GM23338 (cell line): ENCODE data around the gene SPAG16. TPM values are rescaled to one million over a fixed set of nuclear protein-coding genes. Genes with fewer than 3 reads are reported as not detected.

Experiments
- ATAC-seq: fragments of 200-7000 bp; cut with Tn5 transposase; 3 replicates; pipeline ENCODE4 v1.9.1; 2020
- DNase-seq: peaks from one replicate; pipeline ENCODE4 v3.0.0-alpha.2; 2015; ENCODE audit warnings: low spot score
- H2AFZ ChIP-seq: fragments of 200-600 bp; sonication (generic); 2 replicates; pipeline ENCODE4 v1.8.0; 2016; ENCODE audit warnings: antibody characterized with exemption, mild to moderate bottlenecking, moderate library complexity
- H3F3A ChIP-seq: fragments of 200-600 bp; sonication (generic); replicated peaks from 2 replicates; pipeline ENCODE4 v1.8.0; 2017; ENCODE audit warnings: antibody characterized with exemption, mixed run types, low read depth
- H3K27ac ChIP-seq: fragments of 200-600 bp; sonication (generic); 2 replicates; pipeline ENCODE4 v1.6.1; 2016; ENCODE audit warnings: low read depth
- H3K27me3 ChIP-seq: fragments of 200-600 bp; sonication (generic); 2 replicates; pipeline ENCODE4 v1.8.0; 2016; ENCODE audit warnings: mild to moderate bottlenecking, mixed run types, moderate library complexity; ENCODE audit not compliant: insufficient read depth
- H3K36me3 ChIP-seq: fragments of 200-600 bp; sonication (generic); 2 replicates; pipeline ENCODE4 v1.8.0; 2016; ENCODE audit warnings: mild to moderate bottlenecking; ENCODE audit not compliant: insufficient read depth
- H3K4me1 ChIP-seq: fragments of 200-600 bp; sonication (generic); 2 replicates; pipeline ENCODE4 v1.8.0; 2016; ENCODE audit warnings: mild to moderate bottlenecking, moderate library complexity; ENCODE audit not compliant: insufficient read depth
- H3K4me2 ChIP-seq: fragments of 200-600 bp; sonication (generic); 2 replicates; pipeline ENCODE4 v1.7.1; 2017; ENCODE audit warnings: mixed run types
- H3K4me3 ChIP-seq: fragments of 200-600 bp; sonication (generic); 2 replicates; pipeline ENCODE4 v1.6.1; 2016; ENCODE audit warnings: mixed run types
- H3K79me2 ChIP-seq: fragments of 200-600 bp; sonication (generic); replicated peaks from 2 replicates; pipeline ENCODE4 v1.8.0; 2017; ENCODE audit warnings: mild to moderate bottlenecking; ENCODE audit not compliant: insufficient read depth
- H3K9me2 ChIP-seq: fragments of 200-600 bp; sonication (generic); 2 replicates; pipeline ENCODE4 v1.8.0; 2017; ENCODE audit not compliant: insufficient read depth
- H4K20me1 ChIP-seq: fragments of 200-600 bp; sonication (generic); replicated peaks from 2 replicates; pipeline ENCODE4 v1.8.0; 2017; ENCODE audit warnings: mild to moderate bottlenecking; ENCODE audit not compliant: insufficient read depth
- H3K27ac Mint-ChIP-seq: 2 replicates; pipeline ENCODE4 v1.8.0; 2020; ENCODE audit warnings: inconsistent platforms, mild to moderate bottlenecking, moderate library complexity, mixed read lengths
- H3K27me3 Mint-ChIP-seq: 3 replicates; pipeline ENCODE4 v1.8.0; 2022; ENCODE audit warnings: low read depth, mild to moderate bottlenecking, moderate library complexity, mixed read lengths, inconsistent platforms; ENCODE audit not compliant: insufficient read depth, poor library complexity
- H3K36me3 Mint-ChIP-seq: 3 replicates; pipeline ENCODE4 v1.8.0; 2021; ENCODE audit warnings: low read depth, mild to moderate bottlenecking, inconsistent platforms, moderate library complexity, mixed read lengths
- H3K4me1 Mint-ChIP-seq: 3 replicates; pipeline ENCODE4 v1.8.0; 2020; ENCODE audit warnings: mild to moderate bottlenecking, inconsistent platforms, mixed read lengths
- H3K4me3 Mint-ChIP-seq: 3 replicates; pipeline ENCODE4 v1.8.0; 2021; ENCODE audit warnings: moderate library complexity, mild to moderate bottlenecking, inconsistent platforms, mixed read lengths
- H3K9me3 Mint-ChIP-seq: 3 replicates; pipeline ENCODE4 v1.8.0; 2020; ENCODE audit warnings: moderate library complexity, mild to moderate bottlenecking, inconsistent platforms, mixed read lengths
- CREB1 ChIP-seq: fragments of 250-450 bp; sonication (Bioruptor Pico); IDR thresholded peaks from 2 replicates; pipeline ENCODE4 v1.5.0; 2020; ENCODE audit warnings: low read depth, mild to moderate bottlenecking, moderate library complexity
- EZH2 ChIP-seq: fragments of 200-600 bp; sonication (generic); IDR thresholded peaks from one replicate; pipeline ENCODE4 v1.8.0; 2017; ENCODE audit warnings: antibody characterized with exemption, mild to moderate bottlenecking, low read depth; ENCODE audit not compliant: unreplicated experiment
- EZH2phosphoT487 ChIP-seq: fragments of 200-600 bp; sonication (generic); IDR thresholded peaks from one replicate; pipeline ENCODE4 v1.8.1; 2018; ENCODE audit warnings: antibody characterized with exemption; ENCODE audit not compliant: unreplicated experiment
- JUNB ChIP-seq: IDR thresholded peaks from one replicate; pipeline ENCODE4 v1.6.1; 2016; ENCODE audit warnings: antibody characterized with exemption; ENCODE audit not compliant: unreplicated experiment
- NANOG ChIP-seq: IDR thresholded peaks from 2 replicates; pipeline ENCODE4 v1.6.1; 2016; ENCODE audit warnings: antibody characterized with exemption, borderline replicate concordance
- POLR2AphosphoS5 ChIP-seq: IDR thresholded peaks from 2 replicates; pipeline ENCODE4 v1.6.1; 2016; ENCODE audit warnings: antibody characterized with exemption, low read depth
- STAT1 ChIP-seq: IDR thresholded peaks from one replicate; pipeline ENCODE4 v1.6.1; 2016; ENCODE audit warnings: antibody characterized with exemption; ENCODE audit not compliant: unreplicated experiment
- ZNF114 ChIP-seq: fragments of 250-450 bp; sonication (Bioruptor Pico); IDR thresholded peaks from 2 replicates; pipeline ENCODE4 v1.5.0; 2020; ENCODE audit warnings: mild to moderate bottlenecking, moderate library complexity
- ZNF331 ChIP-seq: fragments of 250-450 bp; sonication (Bioruptor Pico); IDR thresholded peaks from 2 replicates; pipeline ENCODE4 v1.5.0; 2020; ENCODE audit warnings: low read depth, mild to moderate bottlenecking, moderate library complexity
- polyA plus RNA-seq: library from polyadenylated mRNA; unstranded; fragments of >200 nt; fragmentation: Nextera tagmentation; extraction: Ambion mirVana; gene quantifications from 2 replicates; pipeline ENCODE4 v1.2.1, GENCODE V29; 2016
- total RNA-seq: library from RNA; depleted of rRNA; stranded (reverse); fragments of >200 nt; shearing (Covaris generic); gene quantifications from 2 replicates; pipeline ENCODE4 v1.2.3, GENCODE V29; 2014
- TF ChIP-seq, protein P1 (sequence below): IDR thresholded peaks from 2 replicates; pipeline ENCODE4 v1.6.1; 2016; ENCODE audit warnings: antibody characterized with exemption
- TF ChIP-seq, protein P2 (sequence below): fragments of 250-450 bp; sonication (Bioruptor Pico); IDR thresholded peaks from 2 replicates; pipeline ENCODE4 v1.5.0; 2020; ENCODE audit warnings: mild to moderate bottlenecking, moderate library complexity
- TF ChIP-seq, protein P3 (sequence below): IDR thresholded peaks from one replicate; pipeline ENCODE4 v1.6.1; 2018; ENCODE audit warnings: antibody characterized with exemption; ENCODE audit not compliant: unreplicated experiment
- TF ChIP-seq, protein P4 (sequence below), 2 experiments: fragments of 200-600 bp in 1 of 2; sonication (generic) in 1 of 2; conservative IDR thresholded peaks; 2 replicates each; pipeline versions ENCODE4 v1.5.1 to v1.6.1; 2016 to 2017; ENCODE audit warnings: antibody characterized with exemption in 2 of 2, low read depth in 2 of 2, mild to moderate bottlenecking in 2 of 2, moderate library complexity in 1 of 2

SPAG16 gene
- total and polyA plus RNA-seq, 2 experiments from 2014 or later, result 19.7 to 47.8 TPM

DNA sequence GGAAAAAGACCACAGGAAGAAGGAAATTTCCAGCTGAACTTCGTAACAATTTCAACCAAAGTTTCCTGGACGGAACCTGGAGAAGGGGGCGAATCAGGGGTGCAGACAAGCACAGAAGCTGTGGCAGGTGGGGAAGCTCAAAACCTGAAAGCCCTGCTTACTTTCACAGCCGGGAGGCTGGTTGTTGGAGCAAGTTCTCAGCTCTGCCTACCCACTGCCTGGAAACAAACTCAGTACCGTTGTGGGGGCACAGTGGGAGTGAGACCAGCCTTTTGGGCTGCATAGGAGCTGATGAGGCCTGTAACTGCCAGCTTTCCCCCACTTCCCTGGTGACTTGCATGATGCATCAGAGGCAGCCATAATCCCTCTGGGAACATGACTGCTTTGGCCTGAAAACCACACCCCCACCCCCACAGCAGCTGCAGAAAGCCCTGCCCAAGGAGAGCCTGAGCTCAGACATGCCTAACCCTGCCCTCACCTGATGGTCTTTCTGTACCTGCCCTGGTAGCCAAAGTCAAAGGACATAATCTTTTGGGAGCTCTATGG lies 919.6 kb downstream of the SPAG16 start:
- H3K27ac ChIP-seq, result no peak overlapping the region
- Mint-ChIP-seq H3K4me3 (no peak overlapping the region), H3K36me3 (no peaks in the 10 kb centered on the region; the same call in 2 of the 3 replicates), H3K9me3 (no peaks in the 10 kb centered on the region), H3K27ac (peak overlapping the region; percentile 16; the same call in 1 of the 2 replicates), H3K27me3 (no peaks in the 10 kb centered on the region), H3K4me1 (peaks cover under 1% of the 10 kb centered on the region; the same call in 1 of the 3 replicates)
- peak overlapping the region; percentile 28; the same call in 1 of the 2 replicates for H2AFZ ChIP-seq
- no peaks in the 10 kb centered on the region for H3K27me3 ChIP-seq
- H3K79me2 ChIP-seq, result no peaks in the 10 kb centered on the region
- H3K9me2 ChIP-seq, result peaks cover 7% of the 10 kb centered on the region; the same call in 1 of the 2 replicates
- TF ChIP-seq ZNF114 (CRISPR knock-in tag) (no peak), JUNB (no peak), ZNF331 (no peak), NANOG (no peak), STAT1 (no peak), CREB1 (CRISPR knock-in tag) (no peak), POLR2AphosphoS5 (no peak), EZH2 (no peak), EZH2phosphoT487 (no peak)
- TF ChIP-seq, protein P1, sequence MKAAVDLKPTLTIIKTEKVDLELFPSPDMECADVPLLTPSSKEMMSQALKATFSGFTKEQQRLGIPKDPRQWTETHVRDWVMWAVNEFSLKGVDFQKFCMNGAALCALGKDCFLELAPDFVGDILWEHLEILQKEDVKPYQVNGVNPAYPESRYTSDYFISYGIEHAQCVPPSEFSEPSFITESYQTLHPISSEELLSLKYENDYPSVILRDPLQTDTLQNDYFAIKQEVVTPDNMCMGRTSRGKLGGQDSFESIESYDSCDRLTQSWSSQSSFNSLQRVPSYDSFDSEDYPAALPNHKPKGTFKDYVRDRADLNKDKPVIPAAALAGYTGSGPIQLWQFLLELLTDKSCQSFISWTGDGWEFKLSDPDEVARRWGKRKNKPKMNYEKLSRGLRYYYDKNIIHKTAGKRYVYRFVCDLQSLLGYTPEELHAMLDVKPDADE, result no peak
- TF ChIP-seq, protein P2, sequence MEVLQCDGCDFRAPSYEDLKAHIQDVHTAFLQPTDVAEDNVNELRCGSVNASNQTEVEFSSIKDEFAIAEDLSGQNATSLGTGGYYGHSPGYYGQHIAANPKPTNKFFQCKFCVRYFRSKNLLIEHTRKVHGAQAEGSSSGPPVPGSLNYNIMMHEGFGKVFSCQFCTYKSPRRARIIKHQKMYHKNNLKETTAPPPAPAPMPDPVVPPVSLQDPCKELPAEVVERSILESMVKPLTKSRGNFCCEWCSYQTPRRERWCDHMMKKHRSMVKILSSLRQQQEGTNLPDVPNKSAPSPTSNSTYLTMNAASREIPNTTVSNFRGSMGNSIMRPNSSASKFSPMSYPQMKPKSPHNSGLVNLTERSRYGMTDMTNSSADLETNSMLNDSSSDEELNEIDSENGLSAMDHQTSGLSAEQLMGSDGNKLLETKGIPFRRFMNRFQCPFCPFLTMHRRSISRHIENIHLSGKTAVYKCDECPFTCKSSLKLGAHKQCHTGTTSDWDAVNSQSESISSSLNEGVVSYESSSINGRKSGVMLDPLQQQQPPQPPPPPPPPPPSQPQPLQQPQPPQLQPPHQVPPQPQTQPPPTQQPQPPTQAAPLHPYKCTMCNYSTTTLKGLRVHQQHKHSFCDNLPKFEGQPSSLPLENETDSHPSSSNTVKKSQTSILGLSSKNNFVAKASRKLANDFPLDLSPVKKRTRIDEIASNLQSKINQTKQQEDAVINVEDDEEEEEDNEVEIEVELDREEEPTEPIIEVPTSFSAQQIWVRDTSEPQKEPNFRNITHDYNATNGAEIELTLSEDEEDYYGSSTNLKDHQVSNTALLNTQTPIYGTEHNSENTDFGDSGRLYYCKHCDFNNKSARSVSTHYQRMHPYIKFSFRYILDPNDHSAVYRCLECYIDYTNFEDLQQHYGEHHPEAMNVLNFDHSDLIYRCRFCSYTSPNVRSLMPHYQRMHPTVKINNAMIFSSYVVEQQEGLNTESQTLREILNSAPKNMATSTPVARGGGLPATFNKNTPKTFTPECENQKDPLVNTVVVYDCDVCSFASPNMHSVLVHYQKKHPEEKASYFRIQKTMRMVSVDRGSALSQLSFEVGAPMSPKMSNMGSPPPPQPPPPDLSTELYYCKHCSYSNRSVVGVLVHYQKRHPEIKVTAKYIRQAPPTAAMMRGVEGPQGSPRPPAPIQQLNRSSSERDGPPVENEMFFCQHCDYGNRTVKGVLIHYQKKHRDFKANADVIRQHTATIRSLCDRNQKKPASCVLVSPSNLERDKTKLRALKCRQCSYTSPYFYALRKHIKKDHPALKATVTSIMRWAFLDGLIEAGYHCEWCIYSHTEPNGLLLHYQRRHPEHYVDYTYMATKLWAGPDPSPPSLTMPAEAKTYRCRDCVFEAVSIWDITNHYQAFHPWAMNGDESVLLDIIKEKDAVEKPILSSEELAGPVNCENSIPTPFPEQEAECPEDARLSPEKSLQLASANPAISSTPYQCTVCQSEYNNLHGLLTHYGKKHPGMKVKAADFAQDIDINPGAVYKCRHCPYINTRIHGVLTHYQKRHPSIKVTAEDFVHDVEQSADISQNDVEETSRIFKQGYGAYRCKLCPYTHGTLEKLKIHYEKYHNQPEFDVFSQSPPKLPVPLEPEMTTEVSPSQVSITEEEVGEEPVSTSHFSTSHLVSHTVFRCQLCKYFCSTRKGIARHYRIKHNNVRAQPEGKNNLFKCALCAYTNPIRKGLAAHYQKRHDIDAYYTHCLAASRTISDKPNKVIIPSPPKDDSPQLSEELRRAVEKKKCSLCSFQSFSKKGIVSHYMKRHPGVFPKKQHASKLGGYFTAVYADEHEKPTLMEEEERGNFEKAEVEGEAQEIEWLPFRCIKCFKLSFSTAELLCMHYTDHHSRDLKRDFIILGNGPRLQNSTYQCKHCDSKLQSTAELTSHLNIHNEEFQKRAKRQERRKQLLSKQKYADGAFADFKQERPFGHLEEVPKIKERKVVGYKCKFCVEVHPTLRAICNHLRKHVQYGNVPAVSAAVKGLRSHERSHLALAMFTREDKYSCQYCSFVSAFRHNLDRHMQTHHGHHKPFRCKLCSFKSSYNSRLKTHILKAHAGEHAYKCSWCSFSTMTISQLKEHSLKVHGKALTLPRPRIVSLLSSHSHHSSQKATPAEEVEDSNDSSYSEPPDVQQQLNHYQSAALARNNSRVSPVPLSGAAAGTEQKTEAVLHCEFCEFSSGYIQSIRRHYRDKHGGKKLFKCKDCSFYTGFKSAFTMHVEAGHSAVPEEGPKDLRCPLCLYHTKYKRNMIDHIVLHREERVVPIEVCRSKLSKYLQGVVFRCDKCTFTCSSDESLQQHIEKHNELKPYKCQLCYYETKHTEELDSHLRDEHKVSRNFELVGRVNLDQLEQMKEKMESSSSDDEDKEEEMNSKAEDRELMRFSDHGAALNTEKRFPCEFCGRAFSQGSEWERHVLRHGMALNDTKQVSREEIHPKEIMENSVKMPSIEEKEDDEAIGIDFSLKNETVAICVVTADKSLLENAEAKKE (CRISPR knock-in tag), result no peak
- TF ChIP-seq, protein P3, sequence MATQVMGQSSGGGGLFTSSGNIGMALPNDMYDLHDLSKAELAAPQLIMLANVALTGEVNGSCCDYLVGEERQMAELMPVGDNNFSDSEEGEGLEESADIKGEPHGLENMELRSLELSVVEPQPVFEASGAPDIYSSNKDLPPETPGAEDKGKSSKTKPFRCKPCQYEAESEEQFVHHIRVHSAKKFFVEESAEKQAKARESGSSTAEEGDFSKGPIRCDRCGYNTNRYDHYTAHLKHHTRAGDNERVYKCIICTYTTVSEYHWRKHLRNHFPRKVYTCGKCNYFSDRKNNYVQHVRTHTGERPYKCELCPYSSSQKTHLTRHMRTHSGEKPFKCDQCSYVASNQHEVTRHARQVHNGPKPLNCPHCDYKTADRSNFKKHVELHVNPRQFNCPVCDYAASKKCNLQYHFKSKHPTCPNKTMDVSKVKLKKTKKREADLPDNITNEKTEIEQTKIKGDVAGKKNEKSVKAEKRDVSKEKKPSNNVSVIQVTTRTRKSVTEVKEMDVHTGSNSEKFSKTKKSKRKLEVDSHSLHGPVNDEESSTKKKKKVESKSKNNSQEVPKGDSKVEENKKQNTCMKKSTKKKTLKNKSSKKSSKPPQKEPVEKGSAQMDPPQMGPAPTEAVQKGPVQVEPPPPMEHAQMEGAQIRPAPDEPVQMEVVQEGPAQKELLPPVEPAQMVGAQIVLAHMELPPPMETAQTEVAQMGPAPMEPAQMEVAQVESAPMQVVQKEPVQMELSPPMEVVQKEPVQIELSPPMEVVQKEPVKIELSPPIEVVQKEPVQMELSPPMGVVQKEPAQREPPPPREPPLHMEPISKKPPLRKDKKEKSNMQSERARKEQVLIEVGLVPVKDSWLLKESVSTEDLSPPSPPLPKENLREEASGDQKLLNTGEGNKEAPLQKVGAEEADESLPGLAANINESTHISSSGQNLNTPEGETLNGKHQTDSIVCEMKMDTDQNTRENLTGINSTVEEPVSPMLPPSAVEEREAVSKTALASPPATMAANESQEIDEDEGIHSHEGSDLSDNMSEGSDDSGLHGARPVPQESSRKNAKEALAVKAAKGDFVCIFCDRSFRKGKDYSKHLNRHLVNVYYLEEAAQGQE, result no peak
- TF ChIP-seq, protein P4, sequence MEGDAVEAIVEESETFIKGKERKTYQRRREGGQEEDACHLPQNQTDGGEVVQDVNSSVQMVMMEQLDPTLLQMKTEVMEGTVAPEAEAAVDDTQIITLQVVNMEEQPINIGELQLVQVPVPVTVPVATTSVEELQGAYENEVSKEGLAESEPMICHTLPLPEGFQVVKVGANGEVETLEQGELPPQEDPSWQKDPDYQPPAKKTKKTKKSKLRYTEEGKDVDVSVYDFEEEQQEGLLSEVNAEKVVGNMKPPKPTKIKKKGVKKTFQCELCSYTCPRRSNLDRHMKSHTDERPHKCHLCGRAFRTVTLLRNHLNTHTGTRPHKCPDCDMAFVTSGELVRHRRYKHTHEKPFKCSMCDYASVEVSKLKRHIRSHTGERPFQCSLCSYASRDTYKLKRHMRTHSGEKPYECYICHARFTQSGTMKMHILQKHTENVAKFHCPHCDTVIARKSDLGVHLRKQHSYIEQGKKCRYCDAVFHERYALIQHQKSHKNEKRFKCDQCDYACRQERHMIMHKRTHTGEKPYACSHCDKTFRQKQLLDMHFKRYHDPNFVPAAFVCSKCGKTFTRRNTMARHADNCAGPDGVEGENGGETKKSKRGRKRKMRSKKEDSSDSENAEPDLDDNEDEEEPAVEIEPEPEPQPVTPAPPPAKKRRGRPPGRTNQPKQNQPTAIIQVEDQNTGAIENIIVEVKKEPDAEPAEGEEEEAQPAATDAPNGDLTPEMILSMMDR (conservative IDR thresholded peaks at IDR 0.05; ENCODE audit: low read depth in 2 of 2), result no peak
- H3K36me3 ChIP-seq, result no peaks in the 10 kb centered on the region
- no peaks in the 10 kb centered on the region for H3F3A ChIP-seq
- no peaks in the 10 kb centered on the region for H3K4me1 ChIP-seq
- no peaks in the 10 kb centered on the region for H4K20me1 ChIP-seq
- DNase-seq (no peak), ATAC-seq (no peak)
- no peak overlapping the region for H3K4me3 ChIP-seq
- no peak overlapping the region for H3K4me2 ChIP-seq
